Right ventricle myocardium superior (tissue), 1 donor: ENCODE measurements around the gene FBXL16. TPM values are rescaled to one million over a fixed set of nuclear protein-coding genes. Genes with fewer than 3 reads are reported as not detected.
A peak's percentile ranks its signal among the peaks of the same experiment; 100 is the strongest.

ENCODE experiments used
- ATAC-seq: fragments of 200-7000 bp; cut with Tn5 transposase; one replicate; pipeline ENCODE4 v1.9.1; 2020; ENCODE audit warnings: mild to moderate bottlenecking; ENCODE audit not compliant: poor library complexity
- DNase-seq: peaks from one replicate; pipeline ENCODE4 v3.0.0-alpha.2; 2020
- intact Hi-C: fragments of 100-400 bp; cut with DNase I; formaldehyde crosslinking; loops from one replicate; pipeline ENCODE4 v1.11.2; 2022
- total RNA-seq: library from RNA; stranded (reverse); fragmentation: NEBNext Ultra II Directional; extraction: Animal tissue kit (Norgen Biotek cat#: 25700); gene quantifications from one replicate; pipeline ENCODE4 v1.2.1, GENCODE V29; 2021
- donor health status: DM: no; HTN: yes; CAD: no; lungs with severe emphysema.

Gene FBXL16
- total RNA-seq, 1 donor from 2014 or later, result not detected

DNA sequence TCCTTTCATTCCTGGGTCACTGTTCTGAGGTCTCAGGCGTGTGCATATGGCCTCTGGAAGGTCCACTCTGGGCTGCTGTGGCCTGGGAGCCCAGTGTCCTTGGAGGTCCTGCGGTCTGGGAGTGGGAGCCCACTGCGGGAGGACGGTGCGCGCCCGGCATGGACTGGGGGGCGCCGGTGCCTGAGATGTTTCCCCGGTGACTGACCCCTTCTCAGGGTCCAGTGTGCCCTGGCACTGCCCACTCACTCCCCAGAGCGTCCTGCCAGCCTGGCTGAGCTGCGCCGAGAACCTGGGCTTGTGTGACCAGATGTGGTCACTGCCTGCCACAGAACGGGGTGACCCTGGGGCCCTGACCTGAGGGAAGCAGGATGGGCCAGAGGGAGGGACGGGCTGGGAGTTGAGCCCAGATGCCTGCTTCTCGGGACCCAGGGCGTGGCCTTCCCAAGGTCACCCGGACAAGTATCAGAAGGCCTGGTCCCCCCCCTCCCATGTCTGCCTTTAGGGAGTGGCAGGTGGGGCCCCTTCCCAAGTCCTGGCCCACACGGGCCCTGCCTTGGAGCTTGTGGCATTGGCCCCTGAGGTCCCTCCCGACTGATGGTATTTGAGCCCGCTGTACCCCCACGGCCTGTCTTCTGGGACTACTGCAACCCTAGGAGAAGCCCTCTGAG is 31.3 kb downstream of the FBXL16 start:
- intact Hi-C loops, result no loop called here
- peak; percentile 19 for ATAC-seq

DNA sequence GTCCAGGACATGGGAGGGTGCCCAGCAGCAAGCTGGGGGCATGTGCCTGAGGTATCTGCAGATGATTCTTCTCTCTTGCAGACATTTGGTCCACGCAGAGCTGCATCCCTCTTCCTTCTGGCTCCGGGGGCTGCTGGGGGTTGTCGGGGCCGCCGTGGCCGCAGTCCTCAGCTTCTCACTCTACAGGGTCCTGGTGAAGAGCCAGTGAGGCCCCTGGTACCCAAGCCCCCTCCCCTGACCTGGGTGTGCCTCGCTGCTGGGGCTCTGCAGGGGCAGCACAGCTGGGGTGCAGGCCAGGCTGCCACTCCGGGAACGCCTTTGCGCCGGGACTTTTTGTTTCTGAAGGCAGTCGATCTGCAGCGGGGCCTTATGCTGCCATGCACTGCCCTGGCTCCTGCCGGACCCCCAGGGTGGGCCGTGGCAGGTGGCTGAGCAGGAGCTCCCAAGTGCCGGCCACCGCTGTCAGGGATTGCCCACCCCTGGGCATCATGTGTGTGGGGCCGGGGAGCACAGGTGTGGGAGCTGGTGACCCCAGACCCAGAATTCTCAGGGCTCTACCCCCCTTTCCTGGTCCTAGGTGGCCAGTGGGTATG is 32.1 kb downstream of the FBXL16 start:
- ATAC-seq (no peak), DNase-seq (no peak)
- intact Hi-C loops, result no loop called here

More for the DNA sequence above, 31.3 kb downstream of the FBXL16 start:
- no peak for DNase-seq

- DNase-seq (no peak), ATAC-seq (no peak)
- intact Hi-C loops, result no loop called here
Measured at GRCh38 chr16:672851-673250, 32.8 kb downstream of the FBXL16 start.

- no peak for DNase-seq
- intact Hi-C loops, result no loop called here
- ATAC-seq, result no peak
Measured at GRCh38 chr16:672371-672770, 33.2 kb downstream of the FBXL16 start.

GRCh38 chr16:671353-672131 is 34.1 kb downstream of the FBXL16 start:
- intact Hi-C loops, result no loop called here
- DNase-seq, result no peak
- no peak for ATAC-seq

GRCh38 chr16:670485-671352 is 34.9 kb downstream of the FBXL16 start:
- ATAC-seq (no peak), DNase-seq (no peak)
- intact Hi-C loops, result no loop called here

GRCh38 chr16:669666-670065 is 35.9 kb downstream of the FBXL16 start:
- intact Hi-C loops, result no loop called here
- DNase-seq (no peak), ATAC-seq (no peak)

DNA sequence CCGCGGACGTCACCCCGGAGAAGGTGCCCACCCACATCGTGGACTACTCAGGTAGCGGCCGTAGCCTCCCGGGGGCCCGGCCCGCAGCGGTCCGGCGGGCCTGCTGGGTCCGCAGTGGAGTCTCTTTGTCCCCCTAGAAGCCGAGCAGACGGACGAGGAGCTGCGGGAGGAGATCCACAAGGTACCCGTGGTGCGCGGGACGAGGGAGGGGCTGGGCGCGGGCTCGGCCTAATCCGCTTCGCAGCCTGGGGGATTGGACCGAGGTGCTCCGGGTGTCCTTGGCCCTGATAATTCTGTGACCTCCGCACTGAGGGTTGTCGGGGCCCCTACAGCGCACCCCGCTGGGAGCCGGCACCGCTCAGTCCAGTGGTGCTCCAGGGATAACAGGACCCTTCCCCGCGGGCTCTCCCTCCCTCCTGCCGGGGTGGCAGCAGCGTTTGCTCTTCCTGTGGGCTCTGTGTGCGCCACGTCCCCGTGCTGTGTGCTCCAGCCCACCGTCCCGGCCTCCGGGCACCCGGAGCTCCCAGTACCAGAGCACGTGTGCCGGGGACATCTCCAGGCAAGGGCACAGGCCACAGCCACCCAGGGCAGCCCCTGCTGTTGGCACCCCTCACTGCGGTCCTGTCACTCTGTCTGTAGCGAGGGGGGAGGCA is 37.0 kb downstream of the FBXL16 start:
- ATAC-seq (peak; percentile 4), DNase-seq (no peak)
- intact Hi-C loops, result no loop called here

DNA sequence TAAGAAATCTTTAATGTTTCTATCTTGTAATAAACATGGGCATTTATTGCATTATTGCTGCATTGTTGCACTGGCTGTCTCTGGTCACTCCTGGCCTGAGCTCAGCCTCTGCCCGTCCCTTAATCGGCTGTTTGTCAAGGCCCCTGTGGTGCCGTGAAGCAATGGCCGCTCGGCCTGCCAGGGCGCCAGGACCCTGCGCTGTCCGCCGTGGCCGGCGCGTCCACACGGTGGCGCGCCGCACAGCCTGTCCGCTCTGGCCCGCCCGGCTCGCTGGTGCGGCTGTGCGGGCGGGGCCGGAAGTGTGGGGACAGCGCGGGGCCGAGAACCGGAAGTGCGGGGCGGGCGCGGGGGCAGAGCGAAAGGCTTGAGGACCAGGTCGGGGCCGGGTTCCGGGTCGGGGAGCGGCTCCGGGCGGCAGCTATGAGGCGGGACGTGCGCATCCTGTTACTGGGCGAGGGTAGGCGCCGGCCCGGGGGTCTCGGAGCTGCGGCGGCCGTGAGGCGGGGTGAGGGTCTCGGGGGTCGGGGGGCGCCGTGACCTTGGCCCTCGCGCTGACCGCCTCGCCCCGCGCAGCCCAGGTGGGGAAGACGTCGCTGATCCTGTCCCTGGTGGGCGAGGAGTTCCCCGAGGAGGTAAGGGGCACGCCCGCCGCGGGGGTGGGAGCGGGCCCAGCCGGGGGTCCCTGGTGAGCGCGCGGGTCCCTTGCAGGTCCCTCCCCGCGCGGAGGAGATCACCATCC is 37.7 kb downstream of the FBXL16 start, which contains the start of gene RHOT2:
TSS of gene RHOT2 (plus strand) at position 353 of the 739 bp plus-strand sequence. CDS start at position 421, 68 bp downstream.
- ATAC-seq (peak; percentile 95), DNase-seq (peak; percentile 97)
- intact Hi-C loops, result no loop called here

DNA sequence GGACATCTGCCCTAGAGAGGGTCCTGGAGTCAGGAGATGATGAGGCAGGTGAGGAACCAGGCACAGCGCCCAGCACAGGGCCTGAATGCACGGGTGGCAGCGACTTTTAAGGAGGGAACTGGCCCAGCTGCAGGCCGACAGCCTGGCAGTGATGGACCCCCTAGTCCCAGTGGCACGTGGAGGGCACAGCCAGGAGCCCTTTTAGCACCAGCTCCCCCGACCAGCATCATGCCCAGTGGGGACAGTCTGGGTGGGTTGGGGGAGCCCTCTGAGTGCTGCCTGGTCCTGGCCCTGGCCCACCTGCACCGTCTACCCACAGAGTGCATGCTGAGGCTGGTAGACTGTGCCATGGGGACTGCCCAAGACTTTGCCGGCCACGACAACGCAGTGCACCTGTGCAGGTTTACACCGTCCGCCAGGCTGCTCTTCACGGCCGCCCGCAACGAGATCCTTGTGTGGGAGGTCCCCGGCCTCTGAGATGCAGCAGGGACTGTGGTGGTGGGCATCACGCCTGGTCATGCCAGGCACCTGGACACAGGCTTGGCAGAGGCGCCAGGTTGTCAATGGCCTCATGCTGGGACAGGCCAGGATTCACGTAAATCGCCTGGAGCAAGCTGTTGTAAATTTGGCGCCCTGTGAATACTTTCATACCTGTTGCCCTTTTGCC is 38.4 kb downstream of the FBXL16 start:
- intact Hi-C loops, result no loop called here
- DNase-seq (no peak), ATAC-seq (no peak)

DNA sequence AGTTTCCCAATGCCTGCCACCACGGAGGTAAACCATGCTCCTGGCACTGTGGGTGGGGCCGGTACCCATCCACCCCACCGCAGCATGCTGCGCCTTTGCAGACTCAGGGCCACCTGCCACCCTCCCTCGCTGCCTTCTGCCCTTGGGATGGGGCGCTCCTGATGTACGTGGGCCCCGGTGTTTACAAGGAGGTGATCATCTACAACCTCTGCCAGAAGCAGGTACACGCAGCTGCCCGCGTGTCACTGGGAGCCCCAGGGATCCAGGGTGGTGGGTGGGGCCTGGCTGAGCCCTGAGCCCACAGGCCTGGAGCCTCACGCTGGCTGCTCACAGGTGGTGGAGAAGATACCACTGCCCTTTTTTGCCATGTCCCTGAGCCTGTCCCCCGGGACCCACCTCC is 39.0 kb downstream of the FBXL16 start:
- ATAC-seq, result no peak
- intact Hi-C loops, result no loop called here
- no peak for DNase-seq

DNA sequence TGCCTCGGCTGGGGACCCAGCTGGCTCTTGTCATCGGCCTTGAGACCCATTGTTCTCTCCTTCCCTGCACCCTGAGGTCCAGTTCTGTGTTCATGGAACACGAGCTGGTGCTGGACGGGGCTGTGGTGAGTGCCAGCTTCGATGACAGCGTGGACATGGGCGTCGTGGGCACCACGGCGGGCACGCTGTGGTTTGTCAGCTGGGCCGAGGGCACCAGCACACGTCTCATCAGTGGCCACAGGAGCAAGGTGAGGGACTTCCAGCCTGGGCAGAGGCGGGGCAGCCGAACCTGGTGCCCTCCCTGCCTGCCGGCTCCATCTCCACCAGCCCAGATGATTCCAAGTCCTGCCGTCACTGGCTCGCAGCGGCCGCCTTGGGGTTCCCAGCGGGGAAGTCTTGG is 43.0 kb downstream of the FBXL16 start:
- ATAC-seq (no peak), DNase-seq (no peak)
- intact Hi-C loops, result no loop called here

DNA sequence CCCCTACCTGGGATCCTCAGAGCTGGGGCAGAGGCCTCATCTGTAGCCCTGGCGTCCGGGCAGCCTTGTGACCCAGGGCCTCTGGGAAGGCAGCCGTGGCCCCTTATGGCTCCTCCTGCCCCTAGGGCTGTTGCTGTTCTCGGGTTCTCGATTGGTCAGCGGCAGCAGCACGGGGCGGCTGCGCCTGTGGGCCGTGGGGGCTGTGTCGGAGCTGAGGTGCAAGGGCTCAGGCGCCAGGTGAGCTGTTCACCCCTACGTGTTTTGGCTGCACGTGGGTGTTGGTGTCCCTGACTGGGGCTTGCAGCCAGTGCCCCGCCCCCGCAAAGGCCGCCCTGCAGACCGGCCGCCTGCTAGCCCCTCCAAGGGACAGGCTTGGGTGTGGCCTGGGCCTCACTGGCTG is 43.5 kb downstream of the FBXL16 start:
- ATAC-seq (no peak), DNase-seq (no peak)
- intact Hi-C loops, result no loop called here

DNA sequence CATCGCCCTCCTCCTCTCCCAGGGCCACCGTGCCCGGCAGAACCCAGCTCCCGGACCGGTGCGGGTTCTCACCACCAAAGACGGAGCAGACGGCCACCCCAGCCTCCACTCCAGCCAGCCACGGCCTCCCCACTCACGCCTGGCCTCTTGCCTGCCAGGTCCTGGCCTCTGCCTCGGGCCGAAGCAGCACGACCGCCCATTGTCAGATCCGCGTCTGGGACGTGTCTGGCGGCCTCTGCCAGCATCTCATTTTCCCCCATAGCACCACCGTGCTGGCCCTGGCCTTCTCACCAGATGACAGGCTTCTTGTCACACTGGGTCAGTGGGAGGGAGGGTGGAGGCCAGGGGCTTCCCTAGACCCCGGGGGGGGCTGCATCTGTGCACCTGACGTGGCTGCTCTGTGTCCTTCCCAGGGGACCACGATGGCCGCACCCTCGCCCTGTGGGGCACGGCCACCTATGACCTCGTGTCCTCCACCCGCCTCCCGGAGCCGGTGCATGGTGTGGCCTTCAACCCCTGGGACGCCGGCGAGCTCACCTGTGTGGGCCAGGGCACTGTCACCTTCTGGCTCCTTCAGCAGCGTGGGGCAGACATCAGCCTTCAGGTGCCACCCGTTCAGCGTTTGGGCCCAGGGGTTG is 44.3 kb downstream of the FBXL16 start:
- DNase-seq (no peak), ATAC-seq (peak; percentile 1)
- intact Hi-C loops, result no loop called here

- ATAC-seq (peak; percentile 90), DNase-seq (peak; percentile 94)
- intact Hi-C loops, result no loop called here
Measured at GRCh38 chr16:660459-661183, 45.0 kb downstream of the FBXL16 start.

DNA sequence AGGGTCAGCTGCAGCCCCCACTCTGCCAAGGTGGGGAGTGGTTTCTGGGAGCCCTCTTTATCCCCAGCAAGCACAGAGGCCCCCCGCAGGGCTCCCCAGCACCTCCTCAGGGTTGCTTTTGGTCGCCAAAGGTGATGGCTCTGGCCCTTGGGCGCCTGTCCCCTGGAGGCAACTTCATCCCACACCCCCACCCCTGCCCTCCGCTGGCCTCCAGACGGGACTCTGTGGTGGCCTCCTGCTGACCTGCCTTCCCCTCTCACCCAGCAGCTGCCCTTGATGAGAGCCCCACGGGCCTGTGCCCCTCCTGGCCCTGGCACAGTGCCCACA is 45.5 kb downstream of the FBXL16 start:
- no peak for DNase-seq
- ATAC-seq, result no peak
- intact Hi-C loops, result no loop called here
